Coronary artery (tissue), 2 donors: ENCODE data around the gene PCA3.

Source experiments
- DNase-seq: peaks from one replicate; pipeline ENCODE4 v3.0.0-alpha.2; 2017; ENCODE audit warnings: low spot score
- H3K27ac ChIP-seq, 2 donors: fragments of 200-600 bp; sonication (generic); one replicate each; pipeline ENCODE4 v1.5.1; 2016 to 2019
- H3K4me3 ChIP-seq: fragments of 200-600 bp; sonication (generic); 2 replicates; pipeline ENCODE4 v1.5.1; 2016; ENCODE audit warnings: mild to moderate bottlenecking, moderate library complexity
- TF ChIP-seq, protein P1 (sequence below): fragments of 200-600 bp; sonication (generic); IDR thresholded peaks from one replicate; pipeline ENCODE4 v1.5.1; 2019; ENCODE audit warnings: antibody characterized with exemption

Gene PCA3

DNA sequence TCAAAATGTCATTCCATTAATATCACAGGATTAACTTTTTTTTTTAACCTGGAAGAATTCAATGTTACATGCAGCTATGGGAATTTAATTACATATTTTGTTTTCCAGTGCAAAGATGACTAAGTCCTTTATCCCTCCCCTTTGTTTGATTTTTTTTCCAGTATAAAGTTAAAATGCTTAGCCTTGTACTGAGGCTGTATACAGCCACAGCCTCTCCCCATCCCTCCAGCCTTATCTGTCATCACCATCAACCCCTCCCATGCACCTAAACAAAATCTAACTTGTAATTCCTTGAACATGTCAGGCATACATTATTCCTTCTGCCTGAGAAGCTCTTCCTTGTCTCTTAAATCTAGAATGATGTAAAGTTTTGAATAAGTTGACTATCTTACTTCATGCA is 20.6 kb downstream of the PCA3 start:
- TF ChIP-seq, protein P1, sequence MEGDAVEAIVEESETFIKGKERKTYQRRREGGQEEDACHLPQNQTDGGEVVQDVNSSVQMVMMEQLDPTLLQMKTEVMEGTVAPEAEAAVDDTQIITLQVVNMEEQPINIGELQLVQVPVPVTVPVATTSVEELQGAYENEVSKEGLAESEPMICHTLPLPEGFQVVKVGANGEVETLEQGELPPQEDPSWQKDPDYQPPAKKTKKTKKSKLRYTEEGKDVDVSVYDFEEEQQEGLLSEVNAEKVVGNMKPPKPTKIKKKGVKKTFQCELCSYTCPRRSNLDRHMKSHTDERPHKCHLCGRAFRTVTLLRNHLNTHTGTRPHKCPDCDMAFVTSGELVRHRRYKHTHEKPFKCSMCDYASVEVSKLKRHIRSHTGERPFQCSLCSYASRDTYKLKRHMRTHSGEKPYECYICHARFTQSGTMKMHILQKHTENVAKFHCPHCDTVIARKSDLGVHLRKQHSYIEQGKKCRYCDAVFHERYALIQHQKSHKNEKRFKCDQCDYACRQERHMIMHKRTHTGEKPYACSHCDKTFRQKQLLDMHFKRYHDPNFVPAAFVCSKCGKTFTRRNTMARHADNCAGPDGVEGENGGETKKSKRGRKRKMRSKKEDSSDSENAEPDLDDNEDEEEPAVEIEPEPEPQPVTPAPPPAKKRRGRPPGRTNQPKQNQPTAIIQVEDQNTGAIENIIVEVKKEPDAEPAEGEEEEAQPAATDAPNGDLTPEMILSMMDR: no peak
- no peak overlapping the region for H3K27ac ChIP-seq
- H3K4me3 ChIP-seq: no peak overlapping the region
- no peak for DNase-seq

DNA sequence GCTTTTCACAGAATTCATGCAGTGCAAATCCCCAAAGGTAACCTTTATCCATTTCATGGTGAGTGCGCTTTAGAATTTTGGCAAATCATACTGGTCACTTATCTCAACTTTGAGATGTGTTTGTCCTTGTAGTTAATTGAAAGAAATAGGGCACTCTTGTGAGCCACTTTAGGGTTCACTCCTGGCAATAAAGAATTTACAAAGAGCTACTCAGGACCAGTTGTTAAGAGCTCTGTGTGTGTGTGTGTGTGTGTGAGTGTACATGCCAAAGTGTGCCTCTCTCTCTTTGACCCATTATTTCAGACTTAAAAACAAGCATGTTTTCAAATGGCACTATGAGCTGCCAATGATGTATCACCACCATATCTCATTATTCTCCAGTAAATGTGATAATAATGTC is 21.3 kb downstream of the PCA3 start:
- DNase-seq: no peak
- TF ChIP-seq, protein P1: no peak

DNA sequence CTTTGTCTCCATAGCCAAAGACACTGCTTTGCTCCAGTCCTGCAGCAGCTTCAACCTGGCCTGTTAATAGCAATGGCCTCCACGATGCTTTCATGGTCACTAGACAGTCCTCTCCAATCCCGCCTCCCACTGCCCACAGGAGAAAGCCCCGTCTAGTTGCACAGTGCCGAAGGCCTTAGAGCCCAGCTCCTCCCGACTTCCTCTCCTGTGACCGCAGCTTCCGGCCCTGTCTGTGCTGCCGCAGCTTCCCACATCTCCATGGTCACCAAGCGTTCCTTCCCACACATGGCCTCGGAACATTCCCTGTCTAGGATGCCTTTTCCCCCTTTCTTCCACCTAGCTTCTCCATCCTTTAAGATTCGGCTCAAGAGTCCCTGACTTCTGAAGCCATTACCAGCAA is 23.4 kb downstream of the PCA3 start:
- H3K4me3 ChIP-seq: no peak overlapping the region
- no peak overlapping the region for H3K27ac ChIP-seq
- TF ChIP-seq, protein P1: no peak
- no peak for DNase-seq

More for the DNA sequence above, 21.3 kb downstream of the PCA3 start:
- Histone ChIP-seq H3K4me3 (no peak overlapping the region), H3K27ac (no peak overlapping the region)

DNA sequence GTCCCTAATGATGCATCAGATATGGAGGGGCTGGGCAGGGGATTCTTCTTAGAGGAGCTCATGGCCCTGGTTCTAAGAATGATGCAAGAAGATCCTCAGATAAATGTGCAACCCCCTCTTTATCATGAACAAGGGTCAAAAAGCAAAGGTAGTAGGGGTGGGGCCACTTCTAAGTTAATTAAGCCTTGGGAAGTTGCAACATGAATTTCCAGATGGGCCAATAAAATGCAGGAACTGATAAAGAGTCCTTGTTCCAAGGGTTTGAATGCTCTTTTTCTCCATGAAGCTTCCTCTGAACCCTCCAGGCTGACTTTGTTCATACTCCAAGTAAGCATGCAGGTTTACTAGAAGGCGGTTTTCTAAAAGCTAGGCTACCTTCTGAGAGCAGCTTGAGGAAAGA is 25.6 kb downstream of the PCA3 start:
- H3K4me3 ChIP-seq: no peak overlapping the region
- DNase-seq: no peak
- TF ChIP-seq, protein P1: no peak
- no peak overlapping the region for H3K27ac ChIP-seq

DNA sequence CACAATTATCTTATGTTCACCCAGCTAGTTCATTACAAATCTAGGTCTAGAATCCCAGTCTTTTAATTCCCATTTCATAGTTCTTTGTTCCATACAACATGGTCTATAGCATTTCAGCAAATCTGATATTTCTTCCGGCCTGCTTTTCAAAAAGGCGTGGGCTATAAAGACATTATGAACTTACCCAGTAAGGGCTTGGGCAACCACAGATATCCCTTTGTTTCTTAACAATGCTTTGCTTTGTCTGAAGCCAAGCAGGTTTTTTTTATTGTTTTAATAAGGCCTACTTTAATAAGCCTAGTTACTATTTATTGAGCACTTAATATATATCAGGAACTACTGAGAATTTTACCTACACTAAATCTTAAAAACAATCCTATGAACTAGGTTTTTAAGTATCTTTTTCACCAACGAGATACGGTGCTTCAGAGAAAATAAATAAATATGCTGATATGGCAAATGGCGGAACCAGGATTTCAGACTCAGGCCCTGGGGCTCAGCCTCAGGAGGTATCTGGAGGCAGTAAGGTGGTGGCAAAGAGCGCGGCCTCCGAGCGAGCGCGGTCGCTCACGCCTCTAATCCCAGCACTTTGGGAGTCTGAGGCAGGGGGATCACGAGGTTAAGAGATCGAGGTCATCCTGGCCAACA is 29.7 kb downstream of the PCA3 start:
- DNase-seq: no peak
- Histone ChIP-seq H3K27ac (no peak overlapping the region), H3K4me3 (no peak overlapping the region)
- TF ChIP-seq, protein P1: no peak

DNA sequence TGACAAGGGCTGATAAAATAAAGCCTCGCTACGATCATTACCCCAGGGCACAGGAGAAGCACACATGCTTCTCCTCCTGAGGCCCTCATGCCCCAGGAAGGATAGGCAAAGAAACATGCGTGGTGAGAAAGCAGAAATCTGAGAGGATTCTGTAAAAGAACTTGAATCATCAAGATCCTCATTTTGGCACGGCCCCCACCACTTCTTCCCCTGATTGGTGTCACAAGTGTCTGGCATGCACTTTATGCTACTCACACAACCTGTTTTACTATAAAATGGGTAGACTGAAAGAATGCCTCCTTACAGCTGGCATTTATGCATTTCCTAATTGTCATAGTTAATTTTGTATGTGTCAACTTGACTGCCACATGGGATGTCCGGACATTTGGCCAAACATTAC is 32.1 kb downstream of the PCA3 start:
- TF ChIP-seq, protein P1: no peak

DNA sequence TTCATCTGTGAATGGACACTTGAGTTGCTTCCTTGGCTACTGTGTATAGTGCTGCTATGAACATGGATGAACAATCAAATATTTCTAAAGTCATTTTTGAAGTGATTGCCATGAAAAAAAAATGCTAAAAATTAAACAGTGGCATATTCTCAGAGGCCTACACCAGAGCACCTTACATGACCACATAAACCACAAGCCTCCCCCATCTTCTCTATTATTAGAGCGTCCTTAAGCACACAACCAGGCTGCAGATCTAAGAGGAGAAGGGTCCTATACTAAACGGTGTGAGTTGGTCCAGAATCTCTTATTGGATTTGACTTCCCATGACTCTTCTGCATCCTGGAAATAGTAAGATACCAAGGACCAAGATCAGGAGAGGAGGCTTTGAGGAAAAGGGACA is 34.3 kb downstream of the PCA3 start:
- no peak overlapping the region for H3K27ac ChIP-seq
- TF ChIP-seq, protein P1: no peak
- no peak overlapping the region for H3K4me3 ChIP-seq
- no peak for DNase-seq

More for the DNA sequence above, 32.1 kb downstream of the PCA3 start:
- Histone ChIP-seq H3K4me3 (no peak overlapping the region), H3K27ac (no peak overlapping the region)
- no peak for DNase-seq
